Measurements from ENCODE around the gene TNNT3. TPM values are rescaled to one million over a fixed set of nuclear protein-coding genes. Genes with fewer than 3 reads are reported as not detected.

TNNT3 gene
- total and polyA plus RNA-seq, 2 donors from 2014 or later, result 0.60 TPM; not detected in 1

DNA sequence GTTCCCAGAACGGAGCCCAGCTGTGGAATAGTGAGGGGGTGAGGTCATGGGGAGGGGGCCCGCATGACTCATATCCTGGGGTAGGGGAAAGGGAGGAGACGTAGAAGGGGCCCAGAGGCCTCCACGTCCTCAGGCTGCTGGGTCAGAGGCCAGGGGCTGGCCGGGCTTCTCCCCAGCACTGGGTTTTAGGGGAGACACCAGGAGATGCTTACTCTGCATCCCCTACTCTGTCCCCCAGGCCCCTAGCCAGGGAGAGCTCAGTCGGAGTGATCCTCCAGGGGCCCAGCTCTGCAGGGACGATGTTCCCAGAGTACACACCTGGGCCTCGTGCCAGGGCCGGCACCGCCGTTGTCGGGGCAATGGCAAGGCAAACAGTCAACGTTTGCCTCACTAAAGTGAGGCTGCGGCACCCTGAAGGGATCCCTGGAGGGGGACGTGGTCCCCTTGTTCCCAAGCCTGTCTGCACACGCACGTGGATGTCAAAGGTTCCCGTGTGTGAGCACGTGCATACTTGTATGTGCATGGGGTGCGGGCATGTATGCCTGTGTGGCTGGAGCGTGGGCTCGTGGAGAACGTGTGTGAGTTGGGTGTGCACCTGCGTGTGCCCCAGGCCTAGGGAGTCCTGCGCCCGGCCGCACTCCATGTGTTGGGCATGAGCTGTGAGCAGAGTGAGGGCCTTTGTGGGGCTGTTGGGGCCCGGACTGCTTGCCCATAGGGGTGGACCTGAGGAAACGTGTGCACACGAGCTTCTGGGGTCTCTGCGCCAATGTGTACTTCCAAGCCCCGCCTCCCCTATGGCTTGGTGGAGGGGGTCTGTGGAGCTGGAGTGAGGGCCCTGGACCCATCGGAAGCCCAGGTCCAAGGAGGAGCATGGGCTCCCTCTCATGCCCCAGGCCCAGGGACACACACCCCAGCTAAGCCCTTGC lies 42.0 kb upstream of the TNNT3 start:
- no peaks in the 10 kb centered on the region for H3K36me3 ChIP-seq (ENCODE audit: control insufficient read depth in 2 of 3, insufficient read depth in 3 of 3, low read length in 3 of 3)
- H3K27me3 ChIP-seq (ENCODE audit: control insufficient read depth, insufficient read depth, low read length), result no peaks in the 10 kb centered on the region
- no peaks in the 10 kb centered on the region for H3K4me1 ChIP-seq (ENCODE audit: control insufficient read depth in 2 of 3, insufficient read depth in 2 of 3, low read depth in 1 of 3, low read length in 3 of 3)
- intact Hi-C loops (cut with DNase I), result no loop called here
- H3K9me3 ChIP-seq (ENCODE audit: control insufficient read depth in 2 of 3, insufficient read depth in 1 of 3, low read length in 3 of 3), result no peaks in the 10 kb centered on the region
- DNase-seq (peak in 2 of 5 donors; percentile 55 to 76), FAIRE-seq (no peak)
- TF ChIP-seq CTCF (IDR thresholded peaks at IDR 0.05; ENCODE audit: borderline replicate concordance, extremely low read depth, insufficient read depth), result no peak
- H3K27ac ChIP-seq (ENCODE audit: low read depth in 2 of 2, low read length in 2 of 2), result no peak overlapping the region
- no peak overlapping the region for H3K9ac ChIP-seq (ENCODE audit: low read length in 3 of 3)
- H3K4me3 ChIP-seq (ENCODE audit: low read length in 3 of 3), result no peak overlapping the region

DNA sequence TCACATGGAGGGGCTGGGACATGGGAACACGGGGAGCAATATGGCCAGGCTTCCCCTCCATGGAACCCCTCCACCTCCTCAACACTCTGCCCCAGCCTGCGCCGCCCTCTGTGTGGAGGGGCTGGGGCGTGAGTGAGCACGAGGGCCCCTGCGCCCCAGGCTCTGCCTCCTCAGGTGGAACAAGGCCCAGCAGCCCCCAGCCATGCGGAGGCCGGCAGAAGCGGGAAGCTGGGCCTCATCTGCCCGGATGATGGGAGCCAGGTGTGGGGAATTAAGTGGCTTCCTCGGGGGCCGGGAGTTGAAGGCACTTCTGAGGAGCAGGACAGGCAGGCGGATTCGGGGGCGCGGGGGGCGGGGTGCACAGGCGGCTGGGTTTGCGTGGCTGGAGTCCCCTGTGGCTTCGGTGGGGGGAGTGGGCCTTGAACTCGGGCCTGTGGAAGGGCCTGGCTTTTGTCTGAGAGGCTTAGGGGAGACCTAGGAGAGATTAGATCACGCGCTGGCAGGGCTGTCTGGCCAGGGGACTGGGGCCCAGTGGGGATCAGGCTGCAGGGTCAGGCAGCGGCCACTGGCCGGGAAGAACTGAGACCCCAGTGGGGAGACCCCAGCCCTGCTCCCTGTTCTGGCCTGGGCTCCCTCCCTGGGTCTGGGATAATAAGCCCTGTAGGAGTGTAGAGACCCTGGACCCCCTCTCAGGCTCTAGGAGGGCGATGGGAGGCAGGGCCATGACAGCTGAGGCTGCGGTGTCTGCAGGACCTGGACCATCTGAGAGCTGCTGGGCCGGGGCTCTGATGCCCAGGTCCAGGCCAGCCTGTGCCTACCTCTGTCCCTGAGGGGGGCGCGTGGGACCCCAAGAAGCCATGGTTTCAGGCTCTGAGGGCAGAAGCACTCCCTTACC lies 41.1 kb upstream of the TNNT3 start:
- Histone ChIP-seq H3K36me3 (ENCODE audit: control insufficient read depth in 2 of 3, insufficient read depth in 3 of 3, low read length in 3 of 3) (no peaks in the 10 kb centered on the region), H3K27me3 (ENCODE audit: control insufficient read depth, insufficient read depth, low read length) (no peaks in the 10 kb centered on the region), H3K4me3 (ENCODE audit: low read length in 3 of 3) (no peak overlapping the region), H3K9ac (ENCODE audit: low read length in 3 of 3) (no peak overlapping the region), H3K9me3 (ENCODE audit: control insufficient read depth in 2 of 3, insufficient read depth in 1 of 3, low read length in 3 of 3) (no peaks in the 10 kb centered on the region), H3K27ac (ENCODE audit: low read depth in 2 of 2, low read length in 2 of 2) (no peak overlapping the region), H3K4me1 (ENCODE audit: control insufficient read depth in 2 of 3, insufficient read depth in 2 of 3, low read depth in 1 of 3, low read length in 3 of 3) (no peaks in the 10 kb centered on the region)
- FAIRE-seq (no peak), DNase-seq (peak in 4 of 5 donors; percentile 44 to 74 (median 68))
- TF ChIP-seq CTCF (IDR thresholded peaks at IDR 0.05; ENCODE audit: borderline replicate concordance, extremely low read depth, insufficient read depth), result no peak
- intact Hi-C loops (cut with DNase I), result no loop called here

GRCh38 chr11:1879342-1879940 lies 40.1 kb upstream of the TNNT3 start:
- Histone ChIP-seq H3K36me3 (ENCODE audit: control insufficient read depth in 2 of 3, insufficient read depth in 3 of 3, low read length in 3 of 3) (no peaks in the 10 kb centered on the region), H3K27ac (ENCODE audit: low read depth in 2 of 2, low read length in 2 of 2) (no peak overlapping the region), H3K9ac (ENCODE audit: low read length in 3 of 3) (no peak overlapping the region), H3K27me3 (ENCODE audit: control insufficient read depth, insufficient read depth, low read length) (no peaks in the 10 kb centered on the region), H3K9me3 (ENCODE audit: control insufficient read depth in 2 of 3, insufficient read depth in 1 of 3, low read length in 3 of 3) (no peaks in the 10 kb centered on the region), H3K4me1 (ENCODE audit: control insufficient read depth in 2 of 3, insufficient read depth in 2 of 3, low read depth in 1 of 3, low read length in 3 of 3) (no peaks in the 10 kb centered on the region), H3K4me3 (ENCODE audit: low read length in 3 of 3) (no peak overlapping the region)
- DNase-seq, result peak in 2 of 5 donors; percentile 35 to 69
- TF ChIP-seq CTCF (IDR thresholded peaks at IDR 0.05; ENCODE audit: borderline replicate concordance, extremely low read depth, insufficient read depth), result no peak
- intact Hi-C loops (cut with DNase I), result no loop called here
- no peak for FAIRE-seq

All from kidney (tissue), 14 donors.